Measurements from ENCODE around the gene ACOX3.

The ACOX3 gene

DNA sequence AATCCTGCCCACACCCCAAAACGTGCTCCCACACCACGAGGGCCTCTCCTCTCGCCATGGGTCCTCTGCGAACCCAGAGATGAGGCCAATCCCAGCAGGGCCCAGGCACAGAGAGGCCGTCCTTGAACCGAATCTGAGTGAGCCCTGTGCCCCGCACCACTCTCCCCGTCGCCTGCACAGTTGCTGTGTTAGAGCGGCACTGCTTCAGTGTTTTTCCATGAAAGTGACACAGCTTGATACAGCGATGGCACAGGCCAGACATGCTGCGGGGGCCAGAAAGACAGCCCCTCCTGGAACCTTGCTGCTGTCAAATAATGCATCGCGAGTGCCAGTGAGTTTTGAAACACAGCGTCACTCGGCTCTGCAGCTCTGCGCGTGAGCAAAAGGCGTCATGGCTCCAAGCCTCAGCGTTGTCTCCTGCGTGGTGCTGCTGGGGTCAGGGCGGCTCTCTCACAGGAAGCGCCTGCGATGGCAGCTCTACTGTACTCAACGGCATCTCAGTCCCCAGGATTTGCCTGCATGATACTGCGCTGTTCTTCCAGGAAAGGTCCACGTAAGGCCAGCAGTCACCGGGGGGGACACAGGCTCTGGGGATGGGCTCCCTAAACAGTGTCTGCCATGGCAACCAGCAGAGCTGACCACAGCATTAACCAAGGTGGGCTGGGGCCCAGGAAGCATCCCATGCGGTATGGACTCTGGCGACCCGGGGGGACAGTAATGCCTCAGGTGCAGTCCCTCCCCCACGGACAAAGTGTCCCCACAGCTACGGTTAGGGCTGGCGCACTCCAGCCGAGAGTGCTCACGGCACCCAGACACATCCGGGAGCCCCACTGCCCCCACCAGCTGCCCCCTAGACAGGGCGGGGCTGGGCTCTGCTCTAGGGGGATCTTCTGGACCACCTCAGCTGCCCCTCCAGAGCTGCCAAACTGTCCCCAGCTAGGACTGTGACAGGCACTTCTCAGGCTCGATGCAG is 63.1 kb downstream of the ACOX3 start:
- no peak overlapping the region for H3K4me3 ChIP-seq (ENCODE audit: low read depth, low read length)
- no peak for TF ChIP-seq CTCF (IDR thresholded peaks at IDR 0.05; ENCODE audit: low read depth, low read length)

- TF ChIP-seq CTCF (IDR thresholded peaks at IDR 0.05; ENCODE audit: low read depth, low read length): no peak
These were observed 64.0 kb downstream of the ACOX3 start for GRCh38 chr4:8376361-8377102.

DNA sequence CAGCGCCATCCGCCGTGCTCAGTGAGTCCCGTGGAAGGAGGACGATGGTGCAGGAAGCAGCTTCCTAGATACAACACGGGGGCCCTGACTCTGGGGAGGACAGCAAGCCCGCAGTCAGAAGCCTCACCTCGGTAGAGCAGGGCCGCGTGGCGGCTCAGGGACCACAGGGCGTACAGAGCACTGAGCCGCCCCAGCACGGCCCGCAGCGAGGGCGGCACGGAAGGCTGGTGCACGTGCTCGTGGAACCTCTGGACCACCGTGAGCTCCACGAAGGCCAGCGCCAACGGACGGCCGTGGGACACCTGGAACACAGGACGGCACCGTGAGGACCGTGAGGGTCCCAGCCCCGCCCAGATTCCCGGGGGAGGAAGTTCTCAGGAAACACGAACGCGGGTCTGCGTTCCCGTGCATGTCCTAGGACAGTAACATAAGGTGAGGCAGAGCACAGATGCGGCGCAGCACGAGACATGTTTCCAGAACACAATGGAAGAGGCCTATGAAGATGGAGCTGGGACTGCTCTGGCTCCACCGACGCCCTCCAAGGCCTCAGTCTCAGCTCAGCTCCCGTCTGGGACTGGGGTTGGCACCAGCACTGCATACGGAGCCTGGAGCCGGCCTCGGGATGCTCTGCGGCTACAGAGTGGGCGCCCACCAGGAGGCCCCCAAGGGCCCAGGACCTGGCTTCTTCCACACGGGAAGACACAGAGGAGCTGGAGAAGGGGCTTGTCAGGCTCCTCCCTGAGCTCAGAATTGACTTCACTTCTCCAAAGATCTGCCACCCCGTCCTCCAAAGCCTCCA is 65.5 kb downstream of the ACOX3 start:
- TF ChIP-seq CTCF (IDR thresholded peaks at IDR 0.05; ENCODE audit: low read depth, low read length): no peak
- no peak overlapping the region for H3K4me3 ChIP-seq (ENCODE audit: low read depth, low read length)

More at GRCh38 chr4:8376361-8377102, 64.0 kb downstream of the ACOX3 start:
- H3K4me3 ChIP-seq (ENCODE audit: low read depth, low read length): no peak overlapping the region

- TF ChIP-seq CTCF (IDR thresholded peaks at IDR 0.05; ENCODE audit: low read depth, low read length): no peak
- no peak overlapping the region for H3K4me3 ChIP-seq (ENCODE audit: low read depth, low read length)
These were observed 66.5 kb downstream of the ACOX3 start for GRCh38 chr4:8373973-8374545.

- TF ChIP-seq CTCF (IDR thresholded peaks at IDR 0.05; ENCODE audit: low read depth, low read length): no peak
- H3K4me3 ChIP-seq (ENCODE audit: low read depth, low read length): no peak overlapping the region
These were observed 67.1 kb downstream of the ACOX3 start for GRCh38 chr4:8373270-8373972.

DNA sequence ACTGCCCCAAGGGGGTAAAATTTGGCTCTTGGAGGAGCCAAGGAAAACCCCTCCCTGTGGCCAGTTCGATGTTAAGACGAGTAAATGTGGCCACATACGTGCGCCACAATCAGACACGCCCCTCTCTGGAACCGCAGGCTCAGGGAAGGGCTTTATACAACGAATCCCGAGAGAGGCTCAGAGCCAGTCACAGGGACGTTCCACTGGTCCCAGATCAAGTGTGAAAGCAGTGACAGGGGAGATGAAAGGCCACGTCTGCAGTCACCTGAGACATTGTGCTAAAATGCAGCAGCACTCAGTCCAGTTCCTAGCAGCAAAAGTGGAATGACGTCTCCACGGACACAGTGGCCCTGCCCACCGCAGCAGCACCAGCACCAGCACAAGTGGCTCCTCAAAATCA is 68.0 kb downstream of the ACOX3 start:
- no peak for TF ChIP-seq CTCF (IDR thresholded peaks at IDR 0.05; ENCODE audit: low read depth, low read length)
- H3K4me3 ChIP-seq (ENCODE audit: low read depth, low read length): no peak overlapping the region
